Measurements from ENCODE around the gene ACAP3.

ACAP3 gene

GRCh38 chr1:1343811-1344421, 36.2 kb upstream of the ACAP3 start:
- DNase-seq: no peak

- DNase-seq: no peak
Observed at GRCh38 chr1:1342584-1343115, 34.9 kb upstream of the ACAP3 start.

- DNase-seq: no peak
Observed at GRCh38 chr1:1342061-1342562, 34.4 kb upstream of the ACAP3 start.

- no peak for DNase-seq
Observed at GRCh38 chr1:1341549-1342021, 33.9 kb upstream of the ACAP3 start.

- DNase-seq: no peak
Observed at GRCh38 chr1:1340791-1341548, 33.2 kb upstream of the ACAP3 start.

- no peak for DNase-seq
Observed at GRCh38 chr1:1340185-1340584, 32.5 kb upstream of the ACAP3 start.

- DNase-seq: no peak
Observed at GRCh38 chr1:1338278-1338677, 30.5 kb upstream of the ACAP3 start.

- DNase-seq: peak; percentile 17
Observed at GRCh38 chr1:1337793-1338147, 30.0 kb upstream of the ACAP3 start.

- DNase-seq: no peak
Observed at GRCh38 chr1:1336931-1337792, 29.4 kb upstream of the ACAP3 start.

GRCh38 chr1:1336446-1336845, 28.7 kb upstream of the ACAP3 start:
- no peak for DNase-seq

- no peak for DNase-seq
Observed at GRCh38 chr1:1335792-1336248, 28.1 kb upstream of the ACAP3 start.

GRCh38 chr1:1335283-1335682, 27.6 kb upstream of the ACAP3 start:
- no peak for DNase-seq

GRCh38 chr1:1334835-1335234, 27.1 kb upstream of the ACAP3 start:
- no peak for DNase-seq

GRCh38 chr1:1333551-1334241, 26.0 kb upstream of the ACAP3 start:
- DNase-seq: no peak

GRCh38 chr1:1332774-1333480, 25.2 kb upstream of the ACAP3 start:
- no peak for DNase-seq

- no peak for DNase-seq
Observed at GRCh38 chr1:1332031-1332755, 24.5 kb upstream of the ACAP3 start.

- no peak for DNase-seq
Observed at GRCh38 chr1:1331068-1331965, 23.6 kb upstream of the ACAP3 start, which contains the start of gene TAS1R3. TAS1R3 (plus strand) TSS chr1:1331280; CDS start chr1:1331346, 66 bp downstream.

GRCh38 chr1:1330366-1331067, 22.8 kb upstream of the ACAP3 start:
- DNase-seq: no peak

All from effector CD8-positive, alpha-beta T cell (primary cell).